Choroid plexus epithelial cell (primary cell): ENCODE data around the gene SIDT1.

ENCODE experiments used
- DNase-seq: peaks from one replicate; pipeline ENCODE4 v3.0.0-alpha.2; 2010; ENCODE audit warnings: low read depth
- H3K4me3 ChIP-seq: 2 replicates; pipeline ENCODE4 v1.5.1; 2011; ENCODE audit warnings: low read depth, mild to moderate bottlenecking, control low read depth, low read length, moderate library complexity
- CTCF ChIP-seq: conservative IDR thresholded peaks from 2 replicates; pipeline ENCODE4 v1.5.1; 2011; ENCODE audit warnings: low read depth, mild to moderate bottlenecking, control low read depth, inconsistent platforms, low read length, moderate library complexity

SIDT1 gene

GRCh38 chr3:113585720-113586119 is 53.4 kb downstream of the SIDT1 start:
- no peak for DNase-seq
- H3K4me3 ChIP-seq = no peak overlapping the region
- TF ChIP-seq CTCF = no peak

- DNase-seq = no peak
- TF ChIP-seq CTCF = no peak
- no peak overlapping the region for H3K4me3 ChIP-seq
Measured at GRCh38 chr3:113588806-113589205, 56.5 kb downstream of the SIDT1 start.

- no peak overlapping the region for H3K4me3 ChIP-seq
- no peak for TF ChIP-seq CTCF
- no peak for DNase-seq
Measured at GRCh38 chr3:113589971-113590370, 57.6 kb downstream of the SIDT1 start.

GRCh38 chr3:113590983-113591382 is 58.6 kb downstream of the SIDT1 start:
- TF ChIP-seq CTCF = no peak
- no peak overlapping the region for H3K4me3 ChIP-seq
- DNase-seq = no peak

GRCh38 chr3:113594066-113594465 is 61.7 kb downstream of the SIDT1 start:
- TF ChIP-seq CTCF = no peak
- DNase-seq = no peak
- H3K4me3 ChIP-seq = no peak overlapping the region

- TF ChIP-seq CTCF = no peak
- no peak overlapping the region for H3K4me3 ChIP-seq
- no peak for DNase-seq
Measured at GRCh38 chr3:113597596-113598354, 65.4 kb downstream of the SIDT1 start.
